Liver (tissue), 9 donors: ENCODE data around the gene RASGRF1. TPM values are rescaled to one million over a fixed set of nuclear protein-coding genes. Genes with fewer than 3 reads are reported as not detected.

Experiments used
- DNase-seq: peaks from one replicate; pipeline ENCODE4 v3.0.0-alpha.2; 2017; ENCODE audit warnings: low spot score
- H3K27ac ChIP-seq, 2 donors: one replicate each; pipeline ENCODE4 v1.7.0; 2013; ENCODE audit warnings: inconsistent platforms in 2 of 2, low read length in 2 of 2, control low read depth in 1 of 2, low read depth in 1 of 2, mild to moderate bottlenecking in 1 of 2
- H3K27me3 ChIP-seq, 4 donors: one replicate each; pipeline versions ENCODE4 v1.6.1 to v1.7.0; 2013; ENCODE audit warnings: low read length in 3 of 4, inconsistent platforms in 1 of 4, mild to moderate bottlenecking in 1 of 4, moderate library complexity in 1 of 4; ENCODE audit not compliant: control insufficient read depth in 4 of 4, insufficient read depth in 4 of 4
- H3K36me3 ChIP-seq, 4 donors: one replicate each; pipeline versions ENCODE4 v1.6.1 to v1.7.0; 2013; ENCODE audit warnings: low read length in 3 of 4, mild to moderate bottlenecking in 3 of 4, low read depth in 1 of 4, moderate library complexity in 1 of 4; ENCODE audit not compliant: control insufficient read depth in 4 of 4, insufficient read depth in 3 of 4
- H3K4me1 ChIP-seq, 4 donors: one replicate each; pipeline versions ENCODE4 v1.6.1 to v1.7.0; 2013; ENCODE audit warnings: low read length in 3 of 4, mild to moderate bottlenecking in 3 of 4, moderate library complexity in 1 of 4; ENCODE audit not compliant: control insufficient read depth in 4 of 4, insufficient read depth in 4 of 4
- H3K4me3 ChIP-seq, 3 donors: one replicate each; pipeline versions ENCODE4 v1.6.1 to v1.7.0; 2013; ENCODE audit warnings: low read length in 3 of 3, control low read depth in 1 of 3, low read depth in 1 of 3, mild to moderate bottlenecking in 1 of 3
- H3K9ac ChIP-seq, 2 donors: one replicate each; pipeline ENCODE4 v1.7.0; 2013; ENCODE audit warnings: low read length in 2 of 2, mild to moderate bottlenecking in 2 of 2, moderate library complexity in 2 of 2, control low read depth in 1 of 2, low read depth in 1 of 2
- H3K9me3 ChIP-seq, 4 donors: one replicate each; pipeline versions ENCODE4 v1.6.1 to v1.7.0; 2013; ENCODE audit warnings: low read length in 3 of 4; ENCODE audit not compliant: control insufficient read depth in 4 of 4
- ATF3 ChIP-seq: IDR thresholded peaks from 2 replicates; pipeline ENCODE4 v1.6.1; 2016; ENCODE audit warnings: antibody characterized with exemption
- CTCF ChIP-seq: fragments of 150-350 bp; IDR thresholded peaks from 2 replicates; pipeline ENCODE4 v1.5.1; 2017; ENCODE audit warnings: improper control_type of control experiment, low read depth, low read length; ENCODE audit not compliant: missing input control
- EGR1 ChIP-seq, 2 donors: IDR thresholded peaks; 2 replicates each; pipeline ENCODE4 v1.6.1; 2016 to 2018; ENCODE audit warnings: antibody characterized with exemption in 2 of 2, low read depth in 2 of 2
- FOXA1 ChIP-seq: IDR thresholded peaks from 2 replicates; pipeline ENCODE4 v1.6.1; 2016; ENCODE audit warnings: antibody characterized with exemption
- FOXA2 ChIP-seq: IDR thresholded peaks from 2 replicates; pipeline ENCODE4 v1.6.1; 2016; ENCODE audit warnings: antibody characterized with exemption
- GABPA ChIP-seq, 2 donors: IDR thresholded peaks in 1 of 2; conservative IDR thresholded peaks in 1 of 2; 2 replicates each; pipeline ENCODE4 v1.6.1; 2016; ENCODE audit warnings: antibody characterized with exemption in 2 of 2, mild to moderate bottlenecking in 1 of 2, moderate library complexity in 1 of 2
- HNF4A ChIP-seq, 2 donors: conservative IDR thresholded peaks; 2 replicates each; pipeline ENCODE4 v1.6.1; 2016; ENCODE audit warnings: antibody characterized with exemption in 2 of 2, mild to moderate bottlenecking in 2 of 2
- HNF4G ChIP-seq: IDR thresholded peaks from 2 replicates; pipeline ENCODE4 v1.6.1; 2016; ENCODE audit warnings: antibody characterized with exemption
- MAX ChIP-seq: IDR thresholded peaks from 2 replicates; pipeline ENCODE4 v1.6.1; 2016; ENCODE audit warnings: antibody characterized with exemption
- RAD21 ChIP-seq, 2 donors: IDR thresholded peaks; 2 replicates each; pipeline ENCODE4 v1.6.1; 2016; ENCODE audit warnings: antibody characterized with exemption in 2 of 2, mild to moderate bottlenecking in 2 of 2
- TAF1 ChIP-seq: conservative IDR thresholded peaks from 2 replicates; pipeline ENCODE4 v1.6.1; 2016; ENCODE audit warnings: antibody characterized with exemption, mild to moderate bottlenecking
- YY1 ChIP-seq: IDR thresholded peaks from 2 replicates; pipeline ENCODE4 v1.6.1; 2016; ENCODE audit warnings: antibody characterized with exemption, mild to moderate bottlenecking
- ZBTB33 ChIP-seq: IDR thresholded peaks from 2 replicates; pipeline ENCODE4 v1.6.1; 2016; ENCODE audit warnings: antibody characterized with exemption
- WGBS: extraction: QIAGEN DNeasy Blood & Tissue Kit; methylation state at CpG from one replicate; pipeline ENCODE4 v1.1.7; 2013; 5-methylcytosine and 5-hydroxymethylcytosine counted together
- polyA plus RNA-seq, 2 donors: library from polyadenylated mRNA; stranded (reverse) in 1 of 2; unstranded in 1 of 2; fragments of 200-250 nt in 1 of 2; fragments of >200 nt in 1 of 2; fragmentation: Nextera tagmentation in 1 of 2; extraction: Ambion mirVana in 1 of 2; gene quantifications; one replicate each; pipeline versions ENCODE4 v1.2.1 to v1.2.3, GENCODE V29; 2013 to 2015
- total RNA-seq, 2 donors: library from RNA; depleted of rRNA; stranded (reverse); fragments of >200 nt; gene quantifications; one replicate each; pipeline ENCODE4 v1.2.3, GENCODE V29; 2014
- TF ChIP-seq, protein P1 (sequence below): IDR thresholded peaks from 2 replicates; pipeline ENCODE4 v1.6.1; 2016; ENCODE audit warnings: antibody characterized with exemption, mild to moderate bottlenecking
- donor health status: healthy.
- donor health status: healthy.
- donor health status: healthy.
- donor health status: healthy.
- donor health status: healthy.

The RASGRF1 gene
- total and polyA plus RNA-seq, 4 donors, result 0.28 TPM; not detected in 3

DNA sequence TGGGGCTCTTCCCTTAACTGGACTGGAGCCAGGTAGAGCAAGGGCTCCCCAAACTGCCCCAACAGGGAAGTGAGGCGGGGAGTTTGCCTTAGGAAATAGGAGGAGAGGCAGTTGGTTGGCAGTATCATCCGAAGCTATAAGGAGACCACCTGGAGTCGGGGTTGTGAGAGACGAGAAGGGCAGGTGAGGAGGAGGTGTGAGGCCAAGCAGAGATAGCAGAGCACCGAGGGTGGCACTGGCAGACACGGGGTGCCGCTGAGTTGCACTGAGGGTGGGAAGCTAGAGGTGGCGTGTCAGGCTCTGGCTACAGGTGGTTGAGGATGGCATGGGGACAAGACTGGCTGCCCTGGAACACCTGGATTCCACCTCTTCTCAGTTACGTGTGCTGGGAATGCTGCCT, 17.2 kb downstream of the RASGRF1 start:
- DNase-seq, result no peak
- H3K27ac ChIP-seq, result no peak overlapping the region
- H3K27me3 ChIP-seq, result no peaks in the 10 kb centered on the region
- TF ChIP-seq EGR1 (IDR thresholded peaks at IDR 0.05; ENCODE audit: low read depth in 2 of 2), result no peak
- no peak for TF ChIP-seq ATF3
- no peak for TF ChIP-seq CTCF
- TF ChIP-seq RAD21 (IDR thresholded peaks at IDR 0.05), result no peak
- TF ChIP-seq FOXA2, result no peak
- TF ChIP-seq YY1, result no peak
- no peak for TF ChIP-seq MAX
- TF ChIP-seq FOXA1, result no peak
- TF ChIP-seq HNF4G, result no peak
- no peaks in the 10 kb centered on the region for H3K36me3 ChIP-seq
- H3K9ac ChIP-seq, result no peak overlapping the region
- 86% methylated on average over 9 of the region's 9 CpGs for WGBS
- H3K9me3 ChIP-seq, result no peaks in the 10 kb centered on the region
- H3K4me3 ChIP-seq, result no peak overlapping the region
- no peaks in the 10 kb centered on the region for H3K4me1 ChIP-seq

GRCh38 chr15:79071901-79072300, 18.7 kb downstream of the RASGRF1 start:
- H3K9ac ChIP-seq, result no peak overlapping the region
- no peak overlapping the region for H3K4me3 ChIP-seq
- DNase-seq, result no peak
- peaks cover 2 to 13% (median 6%) of the 10 kb centered on the region in 4 donors for H3K4me1 ChIP-seq
- 78% methylated on average over 3 of the region's 3 CpGs for WGBS
- H3K36me3 ChIP-seq, result no peaks in the 10 kb centered on the region
- no peaks in the 10 kb centered on the region for H3K9me3 ChIP-seq
- TF ChIP-seq ZBTB33 (no peak), ATF3 (no peak), RAD21 (IDR thresholded peaks at IDR 0.05) (no peak), TAF1 (no peak), MAX (no peak)
- H3K27ac ChIP-seq, result no peak overlapping the region
- H3K27me3 ChIP-seq, result no peaks in the 10 kb centered on the region

GRCh38 chr15:79068790-79069189, 21.8 kb downstream of the RASGRF1 start:
- no peak overlapping the region for H3K4me3 ChIP-seq
- H3K9me3 ChIP-seq, result no peaks in the 10 kb centered on the region
- no peaks in the 10 kb centered on the region for H3K36me3 ChIP-seq
- no peak overlapping the region for H3K27ac ChIP-seq
- WGBS, result 83% methylated on average over 2 of the region's 2 CpGs
- no peaks in the 10 kb centered on the region for H3K27me3 ChIP-seq
- no peak overlapping the region for H3K9ac ChIP-seq
- peaks cover 2 to 14% (median 8%) of the 10 kb centered on the region in 4 donors for H3K4me1 ChIP-seq
- no peak for DNase-seq
- TF ChIP-seq YY1 (no peak), GABPA (IDR thresholded peaks at IDR 0.05 in 1 of 2, conservative IDR thresholded peaks at IDR 0.05 in 1 of 2) (no peak), RAD21 (IDR thresholded peaks at IDR 0.05) (no peak), HNF4A (conservative IDR thresholded peaks at IDR 0.05) (no peak), FOXA1 (no peak), ATF3 (no peak), TAF1 (no peak), EGR1 (IDR thresholded peaks at IDR 0.05; ENCODE audit: low read depth in 2 of 2) (no peak), ZBTB33 (no peak)
- TF ChIP-seq, protein P1, sequence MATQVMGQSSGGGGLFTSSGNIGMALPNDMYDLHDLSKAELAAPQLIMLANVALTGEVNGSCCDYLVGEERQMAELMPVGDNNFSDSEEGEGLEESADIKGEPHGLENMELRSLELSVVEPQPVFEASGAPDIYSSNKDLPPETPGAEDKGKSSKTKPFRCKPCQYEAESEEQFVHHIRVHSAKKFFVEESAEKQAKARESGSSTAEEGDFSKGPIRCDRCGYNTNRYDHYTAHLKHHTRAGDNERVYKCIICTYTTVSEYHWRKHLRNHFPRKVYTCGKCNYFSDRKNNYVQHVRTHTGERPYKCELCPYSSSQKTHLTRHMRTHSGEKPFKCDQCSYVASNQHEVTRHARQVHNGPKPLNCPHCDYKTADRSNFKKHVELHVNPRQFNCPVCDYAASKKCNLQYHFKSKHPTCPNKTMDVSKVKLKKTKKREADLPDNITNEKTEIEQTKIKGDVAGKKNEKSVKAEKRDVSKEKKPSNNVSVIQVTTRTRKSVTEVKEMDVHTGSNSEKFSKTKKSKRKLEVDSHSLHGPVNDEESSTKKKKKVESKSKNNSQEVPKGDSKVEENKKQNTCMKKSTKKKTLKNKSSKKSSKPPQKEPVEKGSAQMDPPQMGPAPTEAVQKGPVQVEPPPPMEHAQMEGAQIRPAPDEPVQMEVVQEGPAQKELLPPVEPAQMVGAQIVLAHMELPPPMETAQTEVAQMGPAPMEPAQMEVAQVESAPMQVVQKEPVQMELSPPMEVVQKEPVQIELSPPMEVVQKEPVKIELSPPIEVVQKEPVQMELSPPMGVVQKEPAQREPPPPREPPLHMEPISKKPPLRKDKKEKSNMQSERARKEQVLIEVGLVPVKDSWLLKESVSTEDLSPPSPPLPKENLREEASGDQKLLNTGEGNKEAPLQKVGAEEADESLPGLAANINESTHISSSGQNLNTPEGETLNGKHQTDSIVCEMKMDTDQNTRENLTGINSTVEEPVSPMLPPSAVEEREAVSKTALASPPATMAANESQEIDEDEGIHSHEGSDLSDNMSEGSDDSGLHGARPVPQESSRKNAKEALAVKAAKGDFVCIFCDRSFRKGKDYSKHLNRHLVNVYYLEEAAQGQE, result no peak
